T47D (cell line): ENCODE data around the gene PCSK6.

Source experiments
- DNase-seq, 2 experiments: peaks; one replicate each; pipeline versions ENCODE4 v3.0.0 to v3.0.0-alpha.2; 2011 to 2012; ENCODE audit warnings: low read depth in 1 of 2, low spot score in 1 of 2
- JUND ChIP-seq: IDR thresholded peaks from 2 replicates; pipeline ENCODE4 v1.6.1; 2012; ENCODE audit warnings: low read depth
- in situ Hi-C: cut with HindIII; loops from 2 replicates; pipeline ENCODE4 v1.10.0; 2016; ENCODE audit warnings: low sequenced_read_pairs, low pct_unique_long_range_greater_than_20kb

The PCSK6 gene

DNA sequence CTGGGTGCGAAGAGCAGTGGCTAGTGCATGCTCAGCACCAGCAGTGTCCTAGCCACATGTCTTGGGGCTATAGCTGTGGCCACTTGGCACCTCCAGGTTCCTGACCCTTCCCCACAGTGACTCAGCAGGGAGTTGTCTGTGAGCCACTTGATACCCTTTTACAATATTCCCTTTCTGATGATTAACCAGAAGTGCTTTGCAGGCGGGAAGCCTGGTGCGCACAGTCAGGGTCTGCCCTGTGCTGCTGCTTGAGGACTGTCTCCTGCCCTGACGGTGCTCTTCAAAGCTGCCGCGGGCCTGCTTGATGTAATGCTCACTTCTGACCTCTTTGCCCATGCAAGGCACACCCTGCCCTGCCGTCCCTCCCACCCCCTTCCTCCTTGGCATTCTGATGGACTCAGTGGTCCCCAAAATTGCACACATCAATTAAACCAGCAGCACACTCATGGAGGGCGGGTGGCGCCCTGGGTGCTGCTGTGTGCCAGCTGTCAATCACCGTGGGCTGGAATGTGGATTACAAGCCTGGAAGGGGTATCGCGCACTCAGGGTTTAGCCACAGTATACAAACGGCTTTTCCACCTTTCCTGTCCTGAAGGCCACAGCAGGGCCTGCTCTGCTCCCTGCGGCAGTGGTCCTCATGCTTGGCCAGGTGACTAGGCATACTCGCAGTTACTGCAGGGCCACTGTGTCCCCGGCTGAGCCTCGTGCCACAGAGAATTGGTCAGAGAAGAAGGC lies 40.9 kb upstream of the PCSK6 start:
- no peak for TF ChIP-seq JUND
- in situ Hi-C loops, result no loop called here
- no peak for DNase-seq

DNA sequence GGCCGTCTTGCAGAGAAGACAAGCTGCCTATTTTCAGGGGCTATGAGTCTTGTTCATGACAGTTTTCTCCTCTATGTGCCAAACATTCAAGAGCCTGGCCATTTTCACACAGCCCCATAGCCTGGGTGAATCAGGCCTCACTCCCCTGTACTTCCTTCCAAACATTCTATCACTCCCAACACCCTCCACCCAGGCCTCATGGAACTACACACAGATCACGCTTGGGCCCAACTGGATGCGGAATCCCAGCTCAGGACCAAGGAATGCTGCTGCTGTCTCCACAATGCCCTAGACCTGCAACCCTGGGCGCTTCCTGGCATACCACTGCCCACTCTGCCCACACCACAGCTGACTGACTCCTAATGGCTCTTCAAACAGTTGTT lies 39.4 kb upstream of the PCSK6 start:
- in situ Hi-C loops, result no loop called here
- no peak for DNase-seq
- TF ChIP-seq JUND, result no peak

DNA sequence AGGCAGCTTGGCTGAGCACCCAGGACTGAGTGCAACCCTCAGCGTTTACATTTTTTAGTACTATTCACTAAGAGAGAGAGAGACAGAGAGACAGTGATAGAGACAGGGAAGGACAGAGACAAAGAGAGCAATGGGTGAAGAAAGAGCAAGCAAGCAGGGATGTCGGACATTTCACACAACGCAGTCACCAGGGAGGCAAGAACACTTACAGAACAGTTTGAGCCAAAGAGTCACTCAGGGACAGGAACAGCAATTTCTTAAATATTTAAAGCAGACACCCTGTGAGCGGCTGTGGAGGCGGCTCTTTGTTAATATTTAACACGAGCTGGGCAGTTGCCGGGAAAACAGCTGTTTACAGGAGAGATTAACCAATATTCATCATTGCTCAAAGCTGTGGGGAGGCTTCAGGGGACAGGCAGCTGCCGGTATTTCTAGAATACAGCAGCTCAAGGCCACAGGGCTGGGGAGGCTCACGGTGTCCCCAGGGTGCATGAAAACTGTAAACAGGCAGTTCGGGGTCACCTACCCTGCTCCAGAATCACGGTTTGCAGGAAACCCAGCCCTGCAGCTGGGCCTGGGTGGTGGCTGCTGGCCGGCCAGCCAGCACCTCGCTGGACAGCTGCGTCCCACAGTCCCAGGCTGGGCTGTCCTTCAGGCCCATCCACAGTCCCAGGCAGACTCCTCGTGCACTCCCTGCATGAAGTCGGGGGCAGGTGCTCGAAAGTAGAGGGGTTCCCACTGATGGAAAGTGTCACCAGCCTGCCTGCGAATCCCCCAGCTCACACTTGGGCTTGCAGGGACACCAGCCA lies 38.8 kb upstream of the PCSK6 start:
- no peak for TF ChIP-seq JUND
- no peak for DNase-seq
- in situ Hi-C loops, result no loop called here

DNA sequence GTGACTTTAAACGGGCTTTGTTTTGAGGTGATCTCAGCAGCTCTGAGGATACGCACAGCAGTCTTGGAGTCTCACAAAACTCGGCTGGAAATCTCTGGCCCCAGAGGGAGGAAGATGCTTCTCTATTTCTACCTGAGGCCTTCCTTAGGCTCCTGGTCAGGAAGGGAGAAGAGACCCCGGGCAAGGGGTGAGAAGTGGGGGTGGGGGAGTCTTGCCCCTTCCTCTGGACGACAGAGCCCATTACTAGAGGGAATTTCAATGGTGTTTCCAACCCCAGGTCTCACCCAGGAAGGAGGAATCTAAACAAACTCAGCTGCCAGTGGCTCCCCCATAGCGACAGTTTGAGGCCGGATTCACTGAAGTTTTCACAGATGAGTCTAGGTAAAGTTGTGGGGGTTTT lies 37.4 kb upstream of the PCSK6 start:
- no peak for DNase-seq
- in situ Hi-C loops, result no loop called here
- no peak for TF ChIP-seq JUND

DNA sequence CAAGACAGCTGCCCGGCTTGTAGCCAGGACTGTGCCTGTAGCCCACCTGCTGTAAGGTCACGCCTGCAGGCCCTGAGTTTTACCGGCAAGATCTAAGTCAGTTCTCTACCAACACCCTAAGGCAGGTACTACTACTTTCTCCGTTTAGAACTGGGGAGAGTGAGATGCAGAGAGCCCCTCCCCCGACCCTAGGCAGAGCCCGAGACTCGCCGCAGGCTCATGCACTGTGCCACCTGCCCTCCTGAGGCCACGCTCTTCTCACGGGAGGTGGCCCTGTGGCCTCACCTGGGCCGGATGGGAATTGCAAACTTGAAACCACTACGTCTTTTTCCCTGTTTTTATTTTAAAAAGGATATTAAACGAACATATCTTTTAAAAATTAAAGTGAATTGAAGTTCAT lies 36.9 kb upstream of the PCSK6 start:
- in situ Hi-C loops, result no loop called here
- TF ChIP-seq JUND, result no peak
- no peak for DNase-seq

DNA sequence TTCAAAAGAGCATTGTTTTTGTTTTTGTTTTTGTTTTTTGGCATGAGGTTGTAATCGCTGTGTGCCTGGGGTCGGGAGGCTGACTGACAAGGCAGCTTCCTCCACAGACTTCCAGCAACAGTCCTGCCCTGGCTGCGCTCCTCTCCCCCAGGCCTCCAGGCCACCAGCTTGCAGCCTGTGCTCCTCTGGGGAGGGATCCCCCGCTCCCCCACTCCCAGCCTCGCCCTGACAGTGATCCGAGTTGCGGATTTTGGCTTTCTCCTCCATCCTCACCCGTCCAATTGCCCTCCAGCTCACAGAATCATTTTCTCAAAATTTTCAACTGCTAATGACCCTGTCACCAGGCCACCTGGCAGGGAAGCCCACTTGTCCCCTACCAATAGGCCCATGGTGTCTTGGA lies 36.5 kb upstream of the PCSK6 start:
- no peak for DNase-seq
- no peak for TF ChIP-seq JUND
- in situ Hi-C loops, result no loop called here

DNA sequence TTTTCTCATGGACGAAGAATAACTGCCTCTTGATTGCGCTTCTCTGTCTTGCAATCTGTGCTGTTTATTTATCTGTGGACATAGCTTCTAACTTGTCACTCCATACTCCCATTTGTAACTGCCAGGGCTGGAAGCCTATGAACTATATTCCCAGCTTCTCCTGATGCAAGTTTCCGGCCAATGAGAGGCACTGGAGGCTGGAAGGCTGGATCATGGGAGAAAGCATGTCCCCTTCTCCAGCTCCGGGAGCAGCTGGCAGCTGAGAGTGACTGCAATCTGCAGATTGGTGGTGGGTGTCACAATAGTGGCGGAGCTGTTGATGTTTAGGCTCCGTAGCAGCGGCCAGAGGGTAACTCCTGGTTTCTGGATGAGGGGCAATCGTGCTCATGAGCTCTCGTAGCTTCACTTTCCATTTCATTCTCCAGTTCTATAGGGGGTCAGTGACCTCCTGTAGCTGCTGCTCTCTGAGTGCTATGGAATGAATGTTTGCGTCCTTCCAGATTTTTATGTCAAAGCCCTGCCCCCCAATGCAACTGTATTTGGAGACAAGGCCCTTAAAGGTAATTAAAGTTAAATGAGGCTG lies 35.7 kb upstream of the PCSK6 start:
- TF ChIP-seq JUND, result no peak
- in situ Hi-C loops, result no loop called here
- no peak for DNase-seq

DNA sequence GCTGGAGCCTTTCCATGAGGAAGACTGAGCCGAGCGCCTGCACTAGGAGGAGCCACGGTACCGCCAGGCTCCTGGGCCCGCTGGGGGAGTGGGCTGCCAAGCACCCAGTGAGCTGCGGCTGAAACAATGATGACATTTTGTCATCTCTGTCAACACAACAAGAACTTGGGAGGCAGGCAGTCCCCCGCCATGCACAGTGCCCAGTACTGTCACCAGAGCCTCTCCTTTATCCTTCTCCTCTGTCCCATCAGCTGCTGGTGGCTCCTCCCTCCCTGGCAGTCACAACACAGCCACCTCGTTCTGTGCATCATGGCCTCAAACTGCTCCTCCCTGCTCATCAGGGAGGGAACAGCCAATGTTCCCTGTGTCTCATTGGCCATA lies 34.0 kb upstream of the PCSK6 start:
- TF ChIP-seq JUND, result no peak
- in situ Hi-C loops, result no loop called here

DNA sequence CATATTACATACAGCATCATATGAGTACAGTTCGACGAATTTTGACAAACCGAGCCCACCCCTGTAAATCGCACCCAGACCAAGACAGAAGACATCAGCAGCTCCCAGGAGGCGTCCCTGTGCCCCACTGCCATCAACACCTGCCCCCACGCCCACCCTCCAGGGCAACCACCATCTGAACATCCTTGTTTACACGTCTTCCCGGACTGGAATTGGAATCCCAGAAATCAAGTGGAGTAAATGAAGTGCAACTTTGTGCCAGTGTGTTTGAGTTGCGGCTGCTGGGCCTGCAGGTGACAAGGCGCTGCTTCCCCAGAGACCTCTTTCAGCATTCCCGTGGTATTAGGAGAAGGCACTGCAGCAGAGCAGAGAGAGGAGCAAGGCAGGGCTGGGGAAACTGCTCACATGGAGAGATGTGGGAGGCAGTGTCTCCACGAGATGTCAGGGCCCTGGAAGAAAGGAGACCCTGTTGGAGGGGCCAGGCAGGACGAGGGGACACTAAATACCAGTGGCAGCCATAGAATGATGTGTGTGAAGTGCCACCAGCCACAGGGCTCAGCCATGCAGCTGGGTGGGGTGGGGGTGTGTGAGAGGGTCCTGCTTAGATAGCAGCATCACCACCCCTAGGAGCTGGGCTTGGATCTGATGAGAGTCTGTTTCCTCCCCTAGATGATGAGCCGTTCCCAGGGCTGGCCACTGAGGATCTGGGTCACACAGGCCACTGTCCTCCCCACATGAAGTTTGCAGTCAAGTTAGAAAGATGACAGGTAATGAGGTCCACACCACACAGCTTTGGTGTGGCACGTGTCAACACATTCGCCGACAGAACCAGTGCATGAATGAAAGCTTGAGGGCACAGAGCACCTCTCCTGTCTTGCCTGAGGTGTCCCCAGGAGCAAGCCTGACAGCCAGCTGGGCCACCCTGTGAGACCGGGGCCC lies 33.4 kb upstream of the PCSK6 start:
- in situ Hi-C loops, result no loop called here
- no peak for TF ChIP-seq JUND
- no peak for DNase-seq

More for the DNA sequence above, 34.0 kb upstream of the PCSK6 start:
- no peak for DNase-seq

DNA sequence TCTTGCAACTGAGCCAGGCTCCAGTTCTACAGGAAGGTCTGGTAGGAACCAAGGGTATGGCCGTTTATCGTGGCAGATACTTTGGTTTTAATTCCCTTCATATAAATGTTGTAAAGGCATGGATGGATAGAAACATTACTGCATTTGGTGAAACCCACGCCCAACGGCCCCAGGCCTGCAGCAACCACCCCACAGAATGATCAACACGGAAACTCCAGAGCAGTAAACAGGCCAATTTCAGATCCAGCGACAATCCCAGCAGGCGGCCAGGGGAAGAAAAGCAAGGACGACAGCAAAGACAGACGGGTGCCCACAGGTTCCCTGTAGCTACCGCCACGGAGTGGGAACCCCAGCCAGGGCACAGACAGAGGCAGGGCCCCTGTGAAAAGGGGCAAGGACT lies 32.6 kb upstream of the PCSK6 start:
- in situ Hi-C loops, result no loop called here
- no peak for DNase-seq
- no peak for TF ChIP-seq JUND

DNA sequence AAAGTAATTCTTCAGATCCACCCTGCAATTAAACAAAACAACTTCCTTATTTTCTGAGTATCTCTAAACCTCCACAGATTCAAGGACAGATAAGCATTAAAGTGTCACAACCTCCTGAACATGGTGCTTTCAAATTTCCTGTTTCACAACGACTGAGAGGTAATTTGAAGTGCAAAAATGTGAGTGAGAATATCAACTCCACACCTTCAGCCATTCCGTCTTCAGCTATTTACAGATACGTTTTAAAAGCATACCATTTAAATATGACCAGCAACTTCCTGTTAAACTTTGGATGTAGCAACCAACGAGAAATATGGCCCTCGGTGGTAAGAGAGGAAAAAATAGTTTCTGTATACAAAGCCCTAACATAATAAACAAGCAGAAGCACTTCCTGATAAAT lies 32.1 kb upstream of the PCSK6 start:
- no peak for DNase-seq

DNA sequence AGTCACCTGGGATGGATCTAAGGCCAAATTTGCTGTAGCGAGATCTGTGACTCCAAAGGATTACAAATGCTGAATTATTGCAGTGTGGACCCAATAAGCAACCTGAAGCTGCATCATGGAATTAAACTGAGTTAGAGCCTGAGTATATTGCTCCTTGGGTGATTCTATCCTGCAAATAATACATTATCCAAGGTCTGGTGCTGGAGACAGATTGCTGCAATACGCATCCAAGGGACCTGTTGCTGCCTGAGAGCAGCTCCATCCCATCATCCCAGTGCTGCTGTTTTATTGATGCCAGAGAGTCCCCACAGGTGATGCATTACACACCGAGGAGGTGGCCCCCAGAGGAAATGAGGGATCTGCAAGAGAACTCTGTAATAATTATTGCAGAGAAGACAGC lies 31.6 kb upstream of the PCSK6 start:
- in situ Hi-C loops, result no loop called here
- TF ChIP-seq JUND, result no peak
- DNase-seq, result no peak

More for the DNA sequence above, 32.1 kb upstream of the PCSK6 start:
- in situ Hi-C loops, result no loop called here
- no peak for TF ChIP-seq JUND
